PC-9 (cell line): ENCODE data around the gene CCM2L.

Experiments used
- CTCF ChIP-seq: fragments of 200-600 bp; sonication (generic); conservative IDR thresholded peaks from 2 replicates; pipeline ENCODE4 v1.6.1; 2017; ENCODE audit warnings: mixed run types, antibody characterized with exemption, mild to moderate bottlenecking, moderate library complexity
- EZH2 ChIP-seq: fragments of 200-600 bp; sonication (generic); IDR thresholded peaks from 2 replicates; pipeline ENCODE4 v1.8.0; 2017; ENCODE audit warnings: antibody characterized with exemption, low read depth

DNA sequence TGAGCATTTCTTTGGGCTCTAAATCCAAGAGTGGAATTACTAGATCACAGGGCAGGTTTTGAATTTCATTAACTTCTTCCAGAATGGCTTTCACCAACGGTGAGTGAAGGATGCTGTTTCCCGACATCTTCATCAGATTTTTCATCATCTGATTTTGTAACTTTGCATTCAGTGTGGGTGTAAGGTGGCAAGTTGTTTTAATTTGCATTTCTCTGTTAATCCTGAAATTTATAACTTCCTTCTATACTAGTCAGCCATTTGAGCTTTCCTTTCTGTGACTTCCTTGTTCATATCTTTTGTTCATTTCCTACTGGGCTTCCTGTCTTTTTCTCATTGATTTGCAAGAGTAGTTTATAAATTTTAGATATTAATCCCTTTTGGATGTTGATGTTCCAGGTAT, 23.1 kb downstream of the CCM2L start:
- TF ChIP-seq EZH2 (no peak), CTCF (no peak)
